RPMI7951 (cell line): ENCODE measurements around the gene ATG16L2. TPM values are rescaled to one million over a fixed set of nuclear protein-coding genes. Genes with fewer than 3 reads are reported as not detected.
A peak's percentile ranks its signal among the peaks of the same experiment; 100 is the strongest.
"Not testable (repeated sequence)": the region's sequence is repeated elsewhere in the genome, so short reads cannot be mapped to it uniquely, and the experiment has no call there.

Experiments used
- DNase-seq: peaks from one replicate; pipeline ENCODE4 v3.0.0-alpha.2; 2012; ENCODE audit warnings: low read depth
- total RNA-seq: library from RNA; depleted of rRNA; stranded (reverse); fragments of >200 nt; shearing (Covaris generic); gene quantifications from 2 replicates; pipeline ENCODE4 v1.2.3, GENCODE V29; 2014

ATG16L2 gene
- total RNA-seq, 1 experiment from 2014 or later: 3.0 TPM

DNA sequence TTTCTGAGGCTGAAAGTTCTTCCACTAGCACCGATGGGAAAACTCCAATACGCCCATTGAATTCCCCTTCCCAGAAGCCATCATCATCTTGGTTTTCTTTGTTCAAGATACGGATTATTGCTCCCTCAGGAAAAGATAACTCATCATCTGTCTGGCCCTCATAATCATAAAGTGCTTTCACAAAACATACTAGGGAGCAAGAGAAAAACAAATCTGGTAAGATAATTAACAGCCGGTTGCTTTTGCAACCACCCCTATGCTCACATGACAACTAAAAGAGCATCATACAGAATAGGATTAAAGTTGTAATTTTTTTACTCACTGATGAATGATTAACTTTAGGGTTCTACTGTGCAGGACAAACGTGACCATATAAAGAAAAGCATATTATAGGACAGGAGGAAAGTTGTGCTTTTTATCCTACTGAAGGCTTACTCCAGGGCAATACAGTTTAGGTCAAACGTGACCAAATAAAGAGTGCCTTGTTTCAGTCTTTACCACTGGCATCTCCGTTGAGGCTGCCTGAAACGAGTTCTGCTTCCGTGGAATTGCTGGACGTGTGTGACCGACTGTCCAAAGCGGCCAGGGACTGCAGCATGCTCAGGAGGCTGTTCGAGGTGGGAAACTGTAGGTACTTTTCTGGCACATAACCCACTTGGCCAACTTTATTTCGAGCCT lies 28.6 kb downstream of the ATG16L2 start:
- DNase-seq: no peak

DNA sequence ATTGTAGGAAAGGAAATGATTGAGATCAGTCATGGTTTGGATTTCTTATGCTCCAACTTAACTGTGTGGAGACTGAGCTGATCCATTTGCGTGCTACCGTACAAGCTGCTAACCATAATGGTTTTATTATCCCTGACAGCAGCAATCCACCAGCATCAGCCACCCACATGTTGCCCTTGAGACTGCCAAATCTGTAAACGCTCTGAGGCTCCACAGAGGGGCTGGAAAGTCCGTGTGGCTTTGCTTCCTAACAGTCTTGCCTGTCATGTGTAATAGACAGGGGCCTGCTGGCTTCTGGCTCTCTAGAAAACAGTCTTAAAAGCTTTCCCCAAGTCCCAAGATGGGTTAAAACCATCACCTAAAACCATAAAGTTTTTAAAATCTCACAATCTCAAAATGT lies 30.1 kb downstream of the ATG16L2 start:
- DNase-seq: peak; percentile 86

DNA sequence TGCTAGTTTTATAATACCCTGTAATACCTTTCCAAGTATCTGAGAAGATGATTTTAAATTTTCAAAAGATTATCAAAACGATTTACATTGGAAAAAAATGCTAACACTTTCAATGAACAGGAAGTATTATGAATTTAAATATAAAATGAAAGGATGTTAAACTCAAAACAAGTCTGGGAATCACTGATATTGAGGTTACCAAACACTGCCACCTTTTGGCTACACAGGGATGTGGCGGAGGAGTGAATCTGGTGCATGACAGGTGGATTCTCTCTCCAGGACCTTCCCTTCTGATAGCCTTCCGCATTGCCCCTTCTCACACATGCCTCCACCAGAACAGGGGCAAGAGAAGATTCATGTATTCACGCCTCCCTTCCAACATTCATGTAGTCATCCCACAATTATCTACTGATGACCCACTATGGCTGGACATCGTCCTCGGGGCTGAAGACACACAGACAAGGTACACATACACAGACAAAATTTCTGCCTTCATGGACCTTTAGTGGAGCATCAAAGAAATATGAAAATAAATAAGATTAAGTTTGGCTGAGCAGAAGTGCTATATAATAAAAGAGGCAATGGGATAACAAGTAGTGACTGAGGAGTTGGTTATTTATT lies 34.7 kb downstream of the ATG16L2 start:
- peak; percentile 35 for DNase-seq

DNA sequence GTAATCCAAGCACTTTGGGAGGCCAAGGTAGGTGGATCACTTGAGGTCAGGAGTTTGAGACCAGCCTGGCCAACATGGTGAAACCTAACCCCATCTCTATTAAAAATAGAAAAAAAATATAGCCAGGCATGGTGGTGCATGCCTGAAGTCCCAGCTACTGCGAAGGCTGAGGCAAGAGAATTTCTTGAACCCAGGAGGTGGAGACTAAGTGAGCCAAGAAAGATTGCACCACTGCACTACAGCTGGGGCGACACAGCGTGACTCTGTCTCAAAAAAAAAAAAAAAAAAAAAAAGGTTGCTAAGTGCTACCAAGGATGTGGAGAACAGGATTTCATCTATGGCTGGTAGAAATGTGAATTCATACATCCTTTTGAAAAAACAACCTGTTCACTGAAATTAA lies 36.6 kb downstream of the ATG16L2 start:
- DNase-seq: no peak

DNA sequence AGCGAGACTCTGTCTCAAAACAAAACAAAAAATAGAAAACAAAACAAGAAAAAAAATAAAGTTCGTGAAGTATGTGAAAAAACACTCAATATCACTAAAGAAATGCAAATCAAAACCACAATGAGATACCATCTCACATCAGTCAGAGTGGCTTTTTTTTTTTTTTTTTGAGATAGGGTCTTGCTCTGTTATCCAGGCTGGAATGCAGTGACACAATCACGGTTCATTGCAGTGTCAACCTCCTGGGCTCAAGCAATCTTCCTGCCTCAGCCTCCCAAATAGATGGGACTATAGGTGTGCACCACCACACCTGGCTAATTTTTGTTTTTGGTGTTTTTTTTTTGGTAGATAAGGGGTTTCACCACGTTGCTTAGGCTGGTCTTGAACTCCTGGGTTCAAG lies 37.5 kb downstream of the ATG16L2 start:
- no peak for DNase-seq

DNA sequence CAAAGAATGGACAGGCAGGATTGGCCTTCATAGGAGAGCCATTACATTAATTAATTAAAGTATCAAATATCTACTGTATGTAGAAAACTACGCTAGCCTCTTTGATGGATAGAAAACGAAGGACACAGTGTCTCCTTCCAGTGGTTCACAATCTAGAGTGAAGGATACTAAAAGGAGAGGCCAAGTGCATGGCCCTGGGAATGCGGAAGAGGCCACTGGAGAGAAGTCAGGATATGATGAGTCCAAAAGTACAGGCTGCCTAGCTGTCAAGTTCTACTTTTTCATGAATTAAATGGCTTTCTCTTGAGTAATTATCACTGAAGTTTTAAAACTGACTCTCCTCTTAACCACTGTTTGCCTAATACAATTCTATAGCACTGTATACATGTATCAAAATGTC lies 41.9 kb downstream of the ATG16L2 start:
- DNase-seq: no peak

DNA sequence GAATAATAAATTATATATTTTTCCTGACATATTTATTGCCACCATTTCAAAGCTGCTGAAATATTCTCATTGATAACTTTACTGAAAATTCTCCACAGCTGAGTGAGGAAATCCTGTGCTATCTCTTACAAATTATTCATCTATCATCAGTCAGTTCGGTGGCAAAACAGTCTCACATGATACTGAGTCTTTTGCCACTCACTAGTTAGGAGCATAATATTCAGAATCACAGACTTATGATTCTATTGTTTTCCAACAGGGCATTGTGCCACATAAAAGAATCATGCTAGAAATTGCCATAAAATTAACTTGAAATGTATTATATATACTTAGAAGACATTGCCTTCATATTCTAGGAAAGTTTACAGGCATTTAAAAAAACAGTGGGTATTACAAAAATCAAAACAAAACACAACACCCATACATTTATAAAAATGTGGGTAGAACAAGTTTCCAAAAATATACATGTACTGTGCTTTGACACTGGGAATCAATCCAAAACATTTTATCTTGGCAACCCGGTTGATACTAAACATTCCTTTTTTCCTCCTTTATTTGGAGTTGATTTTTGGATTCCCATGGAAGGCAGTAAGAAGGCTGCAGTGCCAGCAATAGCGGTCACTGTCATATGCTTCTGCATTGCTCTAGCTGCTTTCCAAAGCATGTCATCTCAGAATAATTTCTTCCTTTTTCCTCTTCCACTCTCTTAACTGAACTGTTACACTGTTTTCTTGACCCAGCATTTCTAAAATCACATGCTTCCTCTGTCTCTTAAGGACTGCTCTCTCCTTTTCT lies 42.5 kb downstream of the ATG16L2 start:
- no peak for DNase-seq

DNA sequence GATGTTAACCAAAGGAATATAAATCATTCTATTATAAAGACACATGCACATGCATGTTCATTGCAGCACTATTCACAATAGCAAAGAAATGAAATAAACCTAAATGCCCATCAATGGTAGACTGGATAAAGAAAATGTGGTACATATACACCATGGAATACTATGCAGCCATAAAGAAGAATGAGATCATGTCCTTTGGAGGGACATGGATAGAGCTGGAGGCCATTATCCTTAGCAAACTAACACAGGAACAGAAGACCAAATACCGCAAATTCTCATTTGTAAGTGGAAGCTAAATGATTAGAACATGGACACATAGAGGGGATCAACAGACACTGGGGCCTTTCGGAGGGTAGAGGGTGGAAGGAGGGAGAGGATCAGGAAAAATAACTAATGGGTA lies 44.1 kb downstream of the ATG16L2 start:
- DNase-seq: not testable (repeated sequence)

DNA sequence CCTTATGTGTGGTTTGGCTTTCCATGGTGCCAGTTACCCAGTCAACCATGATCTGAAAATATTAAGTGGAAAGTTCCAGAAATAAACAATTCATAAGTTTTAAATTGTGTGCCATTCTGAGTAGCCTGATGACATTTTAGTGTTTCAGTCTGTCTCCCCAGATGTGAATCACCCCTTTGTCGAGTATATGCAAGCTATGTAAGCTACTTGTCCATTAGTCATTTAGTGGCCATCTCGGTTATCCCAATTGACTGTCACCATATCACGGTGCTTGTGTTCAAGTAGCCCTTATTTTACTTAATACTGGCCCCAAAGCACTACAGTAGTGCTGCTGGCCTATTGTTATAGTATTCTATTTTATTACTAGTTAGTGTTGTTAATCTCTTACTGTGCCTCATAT lies 44.9 kb downstream of the ATG16L2 start:
- peak; percentile 9 for DNase-seq

DNA sequence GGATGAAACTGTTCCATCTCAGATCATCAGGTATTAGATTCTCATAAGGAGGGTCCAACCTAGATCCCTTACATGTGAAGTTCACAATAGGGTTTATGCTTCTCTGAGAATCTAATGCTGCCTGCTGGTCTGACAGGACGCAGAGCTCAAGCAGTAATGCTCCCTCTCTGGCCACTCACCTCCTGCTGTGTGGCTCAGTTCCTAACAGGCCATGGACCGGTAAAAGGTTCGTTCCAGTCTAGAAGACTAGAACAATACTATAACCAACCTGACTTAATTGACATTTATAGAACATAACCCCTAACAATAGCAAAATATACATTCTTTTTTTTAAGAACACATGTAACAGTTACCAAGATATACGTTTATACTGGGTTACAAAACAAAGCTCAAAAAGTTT lies 45.8 kb downstream of the ATG16L2 start:
- DNase-seq: no peak

DNA sequence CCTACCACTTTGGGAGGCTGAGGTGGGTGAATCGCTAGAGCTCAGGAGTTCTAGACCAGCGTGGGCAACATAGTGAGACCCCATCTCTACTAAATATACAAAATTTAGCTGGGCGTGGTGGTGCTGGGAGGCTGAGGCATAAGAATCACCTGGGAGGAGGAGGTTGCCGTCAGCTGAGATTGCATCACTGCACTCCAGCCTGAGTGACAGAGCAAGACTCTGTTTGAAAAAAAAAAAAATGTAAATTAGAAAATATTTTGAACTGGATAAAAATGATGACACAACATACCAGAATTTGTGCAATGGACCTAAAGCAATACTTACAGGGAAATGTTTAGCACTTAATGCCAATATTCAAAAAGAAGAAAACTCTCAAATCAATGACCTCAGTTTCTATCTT lies 46.4 kb downstream of the ATG16L2 start:
- no peak for DNase-seq

DNA sequence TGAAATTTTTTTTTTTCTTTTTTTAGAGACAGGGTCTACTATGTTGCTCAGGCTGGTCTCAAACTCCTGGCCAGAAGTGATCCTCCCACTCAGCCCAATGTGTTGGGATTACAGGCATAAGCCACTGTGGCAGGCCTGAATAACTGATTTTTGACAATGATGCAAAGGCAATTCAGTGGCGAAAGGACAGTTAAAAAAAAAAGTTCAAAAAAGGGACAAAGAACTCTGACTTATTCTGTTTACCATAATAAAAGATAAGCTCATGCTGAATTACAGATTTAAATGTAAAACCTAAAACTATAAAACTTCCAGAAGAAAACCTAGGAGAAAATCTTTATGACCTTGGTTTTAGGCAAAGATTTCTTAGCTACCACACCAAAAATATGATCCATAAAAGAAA lies 48.9 kb downstream of the ATG16L2 start:
- no peak for DNase-seq

DNA sequence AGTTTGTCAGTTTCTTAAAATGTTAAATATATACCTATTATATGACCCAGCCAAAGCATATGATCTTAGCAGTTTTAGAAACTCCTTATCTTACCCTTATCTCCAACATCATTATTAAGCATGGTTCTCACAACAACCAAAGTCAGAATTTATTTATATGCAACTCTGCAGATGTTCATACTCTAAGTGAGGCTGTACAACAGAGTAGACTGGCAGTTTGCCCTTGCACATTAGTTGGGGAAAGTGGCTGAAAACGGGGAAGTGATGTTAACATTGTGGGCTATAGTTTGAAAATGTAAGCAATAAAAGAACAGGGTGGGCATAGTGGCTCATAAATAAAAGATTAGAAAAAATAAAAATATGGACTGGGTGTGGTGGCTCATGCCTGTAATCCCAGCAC lies 49.7 kb downstream of the ATG16L2 start:
- DNase-seq: no peak

DNA sequence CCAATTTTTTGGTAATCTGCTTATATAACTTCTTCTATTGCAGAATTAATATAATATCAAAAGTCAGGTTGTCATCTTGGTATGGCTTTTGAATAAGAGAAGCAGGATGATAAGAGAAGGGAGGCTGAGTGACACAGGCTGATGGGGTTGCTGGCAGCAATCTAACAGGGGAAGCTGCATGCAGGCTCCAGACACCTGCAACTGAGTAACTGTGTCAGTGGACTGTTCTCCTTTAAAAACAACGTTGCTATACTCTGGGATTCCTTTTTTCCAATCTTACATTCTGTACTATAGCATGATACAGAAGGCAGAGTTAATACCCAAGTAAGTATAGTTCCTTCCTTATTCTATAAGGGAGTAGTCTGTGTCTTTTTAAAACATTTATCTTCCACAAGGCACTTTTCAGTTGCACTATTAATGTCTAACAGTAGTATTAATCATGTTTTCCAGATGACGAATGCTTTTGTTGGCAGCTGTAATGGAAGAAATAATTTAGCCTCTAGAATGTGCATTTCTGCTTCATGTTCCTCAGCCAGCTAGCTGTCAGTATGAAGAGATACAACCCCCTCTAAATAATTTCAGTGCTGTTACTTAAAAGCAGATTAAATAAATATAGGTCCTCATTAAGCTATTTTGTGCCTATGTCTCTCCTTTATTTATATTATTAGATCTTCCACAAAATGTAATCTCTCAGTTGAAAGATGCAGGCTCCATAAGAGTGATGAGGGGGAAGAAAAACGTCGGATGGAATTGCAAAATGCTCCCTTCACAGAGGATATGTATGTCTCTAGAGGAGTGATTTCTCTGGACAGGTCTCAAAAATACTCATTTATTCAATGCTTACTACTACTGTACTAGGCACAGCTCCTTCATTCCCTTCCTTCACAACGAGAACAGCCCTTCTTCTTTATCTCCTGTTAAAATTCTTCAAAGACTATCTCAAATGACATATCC lies 50.8 kb downstream of the ATG16L2 start:
- DNase-seq: no peak

DNA sequence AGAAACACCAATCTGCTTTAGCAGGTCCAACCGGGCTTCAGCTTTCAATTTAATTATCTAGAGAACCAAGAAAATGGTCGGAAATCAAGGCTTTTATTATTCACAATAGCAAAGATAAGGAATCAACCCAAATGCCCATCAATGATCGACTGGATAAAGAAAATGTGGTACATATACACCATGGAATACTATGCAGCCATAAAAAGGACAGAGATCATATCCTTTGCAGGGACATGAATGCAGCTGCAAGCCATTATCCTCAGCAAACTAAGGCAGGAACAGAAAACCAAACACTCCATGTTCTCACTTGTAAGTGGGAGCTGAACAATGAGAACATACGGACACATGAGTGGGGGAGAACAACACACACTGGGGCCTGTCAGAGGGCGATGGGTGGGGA lies 53.8 kb downstream of the ATG16L2 start:
- DNase-seq: no peak

DNA sequence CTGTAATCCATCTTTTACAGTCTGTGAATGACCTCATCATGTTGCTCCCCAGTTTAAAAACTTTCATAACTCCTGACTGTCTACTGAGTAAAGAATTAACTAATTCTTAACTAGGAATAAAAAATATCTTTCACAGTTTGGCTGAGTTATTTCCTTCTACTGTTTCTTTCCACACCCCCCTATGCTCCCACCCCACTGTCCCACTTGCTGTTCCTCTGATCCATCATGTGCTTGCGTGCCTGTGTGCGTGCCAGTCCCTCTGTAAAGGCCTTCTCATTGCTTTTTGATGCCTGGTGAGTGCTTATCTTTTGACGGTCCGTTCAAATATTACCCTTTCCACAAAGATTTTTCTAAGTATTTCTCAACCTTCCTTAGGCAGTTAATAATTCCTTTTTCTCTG lies 55.6 kb downstream of the ATG16L2 start:
- no peak for DNase-seq

DNA sequence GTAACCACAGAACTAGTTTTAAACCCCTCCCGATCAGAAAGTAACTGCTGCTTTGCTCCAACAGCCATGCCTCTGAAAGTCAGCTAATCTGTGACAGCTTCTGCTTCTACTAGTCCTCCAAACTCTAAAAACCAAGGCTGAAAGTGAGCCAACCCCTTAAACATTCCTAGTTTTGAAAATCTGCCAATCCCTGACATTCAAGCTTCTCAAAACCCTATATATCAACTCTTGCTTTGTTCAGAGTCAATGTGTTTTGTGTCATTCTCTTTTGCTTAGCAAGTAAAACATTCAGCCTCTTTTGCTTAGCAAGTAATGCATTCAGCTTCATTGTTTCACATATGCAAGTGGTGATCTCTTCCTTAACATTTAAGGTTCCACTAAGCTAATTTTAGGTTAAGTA lies 56.9 kb downstream of the ATG16L2 start:
- no peak for DNase-seq

DNA sequence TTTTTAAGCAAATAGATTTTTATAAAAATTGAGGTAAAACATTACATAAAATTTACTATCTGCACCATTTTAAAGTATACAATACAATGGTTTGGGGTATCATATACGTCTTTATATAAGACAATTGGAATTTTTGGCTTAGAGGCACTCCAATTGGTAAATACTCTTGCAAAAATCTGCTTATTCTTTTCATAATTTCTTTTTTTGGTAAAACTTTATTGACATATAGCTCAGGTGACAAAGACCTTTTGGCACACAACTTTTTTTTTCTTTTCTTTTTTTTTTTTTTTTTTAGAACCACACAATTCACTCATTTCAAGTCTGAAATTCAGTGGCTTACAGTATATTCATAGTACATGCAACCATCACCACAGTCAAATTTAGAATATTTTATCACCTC lies 57.8 kb downstream of the ATG16L2 start:
- DNase-seq: no peak

DNA sequence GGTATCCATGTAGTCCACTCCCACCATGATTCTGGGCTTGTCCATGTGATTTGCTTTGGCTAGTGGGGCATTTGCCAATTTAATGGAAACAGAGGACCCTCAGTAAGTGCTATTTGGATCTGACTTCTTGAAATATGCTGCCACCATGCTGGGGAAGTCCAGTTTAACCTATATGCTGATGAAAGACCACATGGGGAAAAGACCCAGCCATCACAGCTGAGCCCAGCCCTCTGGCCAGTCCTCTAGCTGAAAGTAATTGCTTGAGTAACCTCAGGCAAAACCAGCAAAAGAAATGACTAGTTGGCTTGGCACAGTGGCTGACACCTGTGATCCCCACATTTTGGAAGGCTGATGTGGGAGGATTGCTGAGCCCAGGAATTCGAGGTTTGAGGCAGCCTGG lies 61.5 kb downstream of the ATG16L2 start:
- DNase-seq: no peak

DNA sequence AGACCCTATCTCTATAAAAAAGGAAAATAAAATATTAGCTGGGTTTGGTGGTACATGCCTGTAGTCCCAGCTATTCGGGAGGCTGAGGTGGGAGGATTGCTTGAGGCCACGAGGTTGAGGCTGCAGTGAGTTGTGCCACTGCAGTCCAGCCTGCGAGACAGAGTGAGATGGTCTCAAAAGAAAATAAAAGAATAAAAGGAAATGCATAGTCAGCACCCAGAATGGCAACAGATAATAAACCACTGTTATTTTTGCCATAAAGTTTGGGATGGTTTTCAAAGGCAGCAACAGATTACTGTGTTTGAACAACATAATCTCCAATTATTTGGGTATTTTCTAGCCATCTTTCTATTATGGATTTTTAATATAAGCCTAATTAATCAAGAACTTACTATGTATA lies 61.9 kb downstream of the ATG16L2 start:
- no peak for DNase-seq
